Measurements from ENCODE around the gene ACSL1. TPM values are rescaled to one million over a fixed set of nuclear protein-coding genes. Genes with fewer than 3 reads are reported as not detected.

Gene ACSL1
- total RNA-seq, 1 donor from 2014 or later: 42.9 TPM

DNA sequence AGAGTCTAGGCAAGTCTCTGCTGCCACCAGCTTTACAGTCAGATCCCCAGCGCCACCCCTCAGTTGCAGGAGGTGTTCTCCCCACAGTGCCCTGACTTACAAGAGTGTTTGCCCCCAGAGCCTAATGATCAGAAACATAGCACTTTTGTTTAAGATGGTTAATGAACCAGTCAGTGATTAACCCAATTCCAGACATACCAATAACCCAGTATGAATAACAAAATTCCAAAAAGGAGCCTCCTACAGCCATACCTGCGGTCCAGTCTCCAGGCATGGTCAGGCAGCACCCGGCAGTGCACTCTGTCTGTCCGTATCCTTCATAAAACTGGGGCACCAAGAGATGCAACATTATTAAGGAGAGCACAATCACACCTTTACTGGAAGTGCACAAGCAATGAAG, 61.2 kb downstream of the ACSL1 start:
- DNase-seq (ENCODE audit: low read depth): no peak
- H3K36me3 ChIP-seq (ENCODE audit: control insufficient read depth, insufficient read depth, low read length): peaks cover 12% of the 10 kb centered on the region
- H3K27me3 ChIP-seq (ENCODE audit: control insufficient read depth, insufficient read depth, low read length): no peaks in the 10 kb centered on the region
- H3K4me3 ChIP-seq (ENCODE audit: low read depth, low read length): no peak overlapping the region
- TF ChIP-seq, protein P1, sequence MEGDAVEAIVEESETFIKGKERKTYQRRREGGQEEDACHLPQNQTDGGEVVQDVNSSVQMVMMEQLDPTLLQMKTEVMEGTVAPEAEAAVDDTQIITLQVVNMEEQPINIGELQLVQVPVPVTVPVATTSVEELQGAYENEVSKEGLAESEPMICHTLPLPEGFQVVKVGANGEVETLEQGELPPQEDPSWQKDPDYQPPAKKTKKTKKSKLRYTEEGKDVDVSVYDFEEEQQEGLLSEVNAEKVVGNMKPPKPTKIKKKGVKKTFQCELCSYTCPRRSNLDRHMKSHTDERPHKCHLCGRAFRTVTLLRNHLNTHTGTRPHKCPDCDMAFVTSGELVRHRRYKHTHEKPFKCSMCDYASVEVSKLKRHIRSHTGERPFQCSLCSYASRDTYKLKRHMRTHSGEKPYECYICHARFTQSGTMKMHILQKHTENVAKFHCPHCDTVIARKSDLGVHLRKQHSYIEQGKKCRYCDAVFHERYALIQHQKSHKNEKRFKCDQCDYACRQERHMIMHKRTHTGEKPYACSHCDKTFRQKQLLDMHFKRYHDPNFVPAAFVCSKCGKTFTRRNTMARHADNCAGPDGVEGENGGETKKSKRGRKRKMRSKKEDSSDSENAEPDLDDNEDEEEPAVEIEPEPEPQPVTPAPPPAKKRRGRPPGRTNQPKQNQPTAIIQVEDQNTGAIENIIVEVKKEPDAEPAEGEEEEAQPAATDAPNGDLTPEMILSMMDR (IDR thresholded peaks at IDR 0.05; ENCODE audit: insufficient read depth, low read length, poor library complexity, severe bottlenecking): no peak

DNA sequence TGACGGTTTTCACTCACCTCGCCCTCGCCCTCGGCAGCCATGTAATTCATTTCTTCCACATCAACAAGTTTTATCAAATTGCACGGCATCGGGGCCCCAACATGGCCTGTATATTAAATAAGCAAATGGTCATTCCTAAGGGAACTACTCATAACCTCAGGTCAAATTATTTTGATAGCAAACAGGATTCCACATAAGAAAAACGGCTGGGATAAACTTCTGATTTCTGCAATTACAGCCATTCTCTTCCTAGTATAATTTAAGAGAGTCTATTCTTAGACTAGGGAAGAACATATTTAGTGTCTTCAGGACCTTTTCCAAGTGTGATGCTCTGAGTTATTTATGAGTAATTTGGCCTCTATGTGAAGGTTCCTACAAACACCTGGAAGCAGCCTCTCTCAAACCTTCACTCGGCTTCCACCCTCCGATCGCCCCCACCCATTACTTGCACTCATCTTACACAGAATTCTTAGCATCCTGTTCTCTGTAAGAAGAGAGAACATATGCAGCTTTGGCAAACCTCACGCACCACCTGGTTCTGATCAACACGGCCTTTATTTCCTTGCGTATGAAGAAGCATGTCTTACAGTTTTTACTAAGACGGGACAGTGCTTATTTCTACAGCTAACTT, 62.5 kb downstream of the ACSL1 start:
- Histone ChIP-seq H3K4me3 (ENCODE audit: low read depth, low read length) (no peak overlapping the region), H3K36me3 (ENCODE audit: control insufficient read depth, insufficient read depth, low read length) (peaks cover 10% of the 10 kb centered on the region), H3K27me3 (ENCODE audit: control insufficient read depth, insufficient read depth, low read length) (no peaks in the 10 kb centered on the region)
- TF ChIP-seq, protein P1 (IDR thresholded peaks at IDR 0.05; ENCODE audit: insufficient read depth, low read length, poor library complexity, severe bottlenecking): no peak
- DNase-seq (ENCODE audit: low read depth): no peak

DNA sequence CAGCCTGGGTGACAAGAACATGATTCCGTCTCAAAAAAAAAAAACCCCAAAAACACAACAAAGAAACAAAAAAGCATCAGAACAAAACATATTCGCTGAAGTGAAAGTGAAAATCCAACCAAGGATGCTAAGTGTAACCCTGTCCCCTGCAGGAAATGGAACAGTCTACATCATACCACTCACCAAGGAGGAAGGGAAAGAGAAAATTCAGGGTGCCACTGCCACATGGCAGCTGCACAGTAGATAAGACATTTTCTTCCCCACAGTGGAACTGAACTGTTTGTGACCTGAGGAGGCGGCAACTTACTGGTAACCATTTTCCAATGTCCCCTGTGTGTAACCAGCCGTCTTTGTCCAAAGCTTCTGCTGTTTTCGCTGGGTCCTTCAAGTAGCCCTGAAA, 63.7 kb downstream of the ACSL1 start:
- DNase-seq (ENCODE audit: low read depth): no peak
- TF ChIP-seq, protein P1 (IDR thresholded peaks at IDR 0.05; ENCODE audit: insufficient read depth, low read length, poor library complexity, severe bottlenecking): no peak
- peaks cover 6% of the 10 kb centered on the region for H3K36me3 ChIP-seq (ENCODE audit: control insufficient read depth, insufficient read depth, low read length)
- H3K4me3 ChIP-seq (ENCODE audit: low read depth, low read length): no peak overlapping the region
- H3K27me3 ChIP-seq (ENCODE audit: control insufficient read depth, insufficient read depth, low read length): no peaks in the 10 kb centered on the region

DNA sequence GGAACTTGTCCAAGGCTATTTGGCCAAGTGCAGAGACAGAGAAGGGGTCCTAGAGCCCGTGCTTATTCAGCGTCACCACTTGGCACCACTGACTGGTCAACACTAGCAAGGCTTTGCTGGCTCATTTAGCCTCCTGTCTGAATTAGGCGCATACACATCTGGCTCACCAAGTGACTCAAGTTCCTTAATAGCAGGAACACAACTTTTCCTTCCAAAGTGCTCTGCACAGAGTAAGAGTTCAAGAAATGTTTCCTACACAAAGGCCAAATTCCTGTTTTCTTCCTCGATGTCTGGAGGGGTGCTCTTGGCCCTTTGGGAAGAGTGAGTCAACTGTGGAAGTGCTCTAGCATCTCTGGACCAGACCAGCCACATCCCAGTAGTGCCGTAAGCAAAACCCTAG, 65.1 kb downstream of the ACSL1 start:
- Histone ChIP-seq H3K27me3 (ENCODE audit: control insufficient read depth, insufficient read depth, low read length) (no peaks in the 10 kb centered on the region), H3K36me3 (ENCODE audit: control insufficient read depth, insufficient read depth, low read length) (peaks cover 2% of the 10 kb centered on the region), H3K4me3 (ENCODE audit: low read depth, low read length) (no peak overlapping the region)
- TF ChIP-seq, protein P1 (IDR thresholded peaks at IDR 0.05; ENCODE audit: insufficient read depth, low read length, poor library complexity, severe bottlenecking): no peak
- DNase-seq (ENCODE audit: low read depth): no peak

DNA sequence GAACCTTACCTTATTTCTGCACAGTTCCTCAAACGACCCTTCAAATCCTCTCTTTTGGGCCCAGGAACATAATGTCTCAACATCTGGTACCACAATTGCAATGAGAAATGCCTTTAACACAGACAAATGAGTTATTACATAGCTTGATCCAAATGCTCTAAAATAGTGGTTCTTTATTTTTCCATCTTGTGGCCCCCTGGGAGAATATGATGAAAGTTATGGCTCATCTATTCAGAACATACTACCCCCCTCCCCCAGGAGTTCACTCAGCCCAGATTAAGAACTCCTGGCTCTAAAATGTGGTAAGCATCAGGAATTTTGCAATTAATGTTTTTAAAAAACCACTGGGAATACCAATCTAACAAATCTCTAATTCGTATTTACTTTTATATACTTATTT, 68.0 kb downstream of the ACSL1 start:
- Histone ChIP-seq H3K36me3 (ENCODE audit: control insufficient read depth, insufficient read depth, low read length) (peaks cover 1% of the 10 kb centered on the region), H3K27me3 (ENCODE audit: control insufficient read depth, insufficient read depth, low read length) (no peaks in the 10 kb centered on the region)
- TF ChIP-seq, protein P1 (IDR thresholded peaks at IDR 0.05; ENCODE audit: insufficient read depth, low read length, poor library complexity, severe bottlenecking): no peak

DNA sequence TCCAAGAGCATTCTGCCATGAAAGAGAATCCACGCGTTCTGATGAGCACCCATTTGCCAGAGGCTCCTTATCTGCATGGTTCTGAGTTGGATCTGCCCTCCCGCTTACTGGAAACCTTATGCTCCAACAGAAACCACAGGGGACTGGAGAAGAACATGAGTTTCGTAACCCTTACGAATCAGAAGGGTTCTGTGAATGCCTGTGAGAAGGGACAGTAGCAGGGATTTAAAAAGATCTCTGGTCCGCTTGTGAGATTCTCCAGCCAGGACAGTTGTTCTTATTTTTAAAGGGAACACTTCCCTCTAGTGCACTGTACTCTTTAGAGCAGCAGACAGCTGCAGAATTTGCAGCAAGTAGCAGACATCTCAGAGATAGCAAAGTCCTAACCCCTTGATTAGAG, 69.4 kb downstream of the ACSL1 start:
- DNase-seq (ENCODE audit: low read depth): no peak
- no peaks in the 10 kb centered on the region for H3K27me3 ChIP-seq (ENCODE audit: control insufficient read depth, insufficient read depth, low read length)
- no peak overlapping the region for H3K4me3 ChIP-seq (ENCODE audit: low read depth, low read length)
- peaks cover 1% of the 10 kb centered on the region for H3K36me3 ChIP-seq (ENCODE audit: control insufficient read depth, insufficient read depth, low read length)
- TF ChIP-seq, protein P1 (IDR thresholded peaks at IDR 0.05; ENCODE audit: insufficient read depth, low read length, poor library complexity, severe bottlenecking): no peak

More for the DNA sequence above, 68.0 kb downstream of the ACSL1 start:
- H3K4me3 ChIP-seq (ENCODE audit: low read depth, low read length): no peak overlapping the region
- no peak for DNase-seq (ENCODE audit: low read depth)

Data from kidney epithelial cell (primary cell).